ENCODE results near the gene EHHADH. TPM values are rescaled to one million over a fixed set of nuclear protein-coding genes. Genes with fewer than 3 reads are reported as not detected.
A peak's percentile ranks its signal among the peaks of the same experiment; 100 is the strongest.

Gene EHHADH
- total and polyA plus RNA-seq, 9 of the 15 experiments (the other 6 are each of a cell fraction or from before 2014, with no cell fraction given) = 3.6 to 6.4 (median 5.4) TPM

DNA sequence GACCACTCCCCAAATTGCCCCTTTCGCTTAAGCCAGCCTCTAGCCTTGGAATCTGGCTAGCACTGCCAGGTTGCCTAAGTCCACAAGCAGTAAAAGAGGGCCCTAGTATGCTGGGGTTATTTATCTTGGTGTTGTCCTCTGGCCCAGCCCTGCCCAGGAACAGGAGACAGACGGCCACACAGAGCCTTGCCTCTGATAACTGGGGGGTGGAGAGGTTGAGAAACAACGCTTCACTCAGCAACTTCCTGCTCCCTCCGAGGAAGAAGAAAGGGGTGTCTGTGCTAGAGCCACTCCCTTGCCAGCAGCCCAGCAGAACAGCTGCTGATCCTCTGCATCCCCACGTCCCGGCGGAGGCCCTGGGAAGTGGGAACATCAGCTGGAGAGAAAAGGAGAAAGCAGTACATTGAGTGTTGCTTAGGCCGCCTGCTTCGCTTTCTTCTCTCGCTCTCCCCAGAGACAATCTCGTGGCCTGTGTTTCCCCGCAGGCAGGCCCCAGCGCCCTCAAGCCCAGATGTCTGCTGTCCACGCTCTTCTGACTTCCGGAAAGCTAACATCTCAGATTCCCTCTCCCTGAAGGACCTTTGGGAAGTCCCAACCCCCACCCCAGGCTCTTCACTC is 78.4 kb downstream of the EHHADH start (continued):
- peak; percentile 24; the same call in 1 of the 2 replicates for TF ChIP-seq REST (IDR thresholded peaks at IDR 0.05; ENCODE audit: borderline replicate concordance)
- 0 out of 2 replicates have a peak, but pooled peaks have one; percentile 31 for TF ChIP-seq REST (CRISPR knock-in tag; IDR thresholded peaks at IDR 0.05; ENCODE audit: low read depth)
- no peak for TF ChIP-seq ZNF589 (CRISPR knock-in tag; IDR thresholded peaks at IDR 0.05; ENCODE audit: low read depth)
- peak in 1 of 2 experiments; percentile 80; a peak in 2 of 4 replicates for TF ChIP-seq RCOR1 (IDR thresholded peaks at IDR 0.05; ENCODE audit: borderline replicate concordance in 1 of 2, low read depth in 2 of 2, low read length in 2 of 2)
- peak; percentile 80 for TF ChIP-seq RBBP5 (IDR thresholded peaks at IDR 0.05; ENCODE audit: borderline replicate concordance, insufficient read depth, low read length, poor library complexity, severe bottlenecking)
- TF ChIP-seq ARID4B (CRISPR knock-in tag; IDR thresholded peaks at IDR 0.05) = peak; percentile 25; the same call in 1 of the 2 replicates
- 0 out of 2 replicates have a peak, but pooled peaks have one; percentile 47 for TF ChIP-seq ERF (CRISPR knock-in tag; IDR thresholded peaks at IDR 0.05)
- no peak for TF ChIP-seq BRF2 (IDR thresholded peaks at IDR 0.05; ENCODE audit: borderline replicate concordance, insufficient read depth, insufficient read length)
- 0 out of 2 replicates have a peak, but pooled peaks have one; percentile 12 for TF ChIP-seq SMC3 (conservative IDR thresholded peaks at IDR 0.05; ENCODE audit: insufficient read depth, low read depth, low read length)
- TF ChIP-seq ZNF584 (CRISPR knock-in tag; IDR thresholded peaks at IDR 0.05; ENCODE audit: low read depth) = 0 out of 2 replicates have a peak, but pooled peaks have one; percentile 25
- peak; percentile 84 for TF ChIP-seq ZFX (CRISPR knock-in tag; IDR thresholded peaks at IDR 0.05)
- TF ChIP-seq U2AF1 (optimal IDR thresholded peaks at IDR 0.05; ENCODE audit: low read depth, low read length) = no peak
- peak; percentile 66 for TF ChIP-seq EP400 (IDR thresholded peaks at IDR 0.05)

Data from K562 (cell line).